ENCODE data around the gene HTRA1. TPM values are rescaled to one million over a fixed set of nuclear protein-coding genes. Genes with fewer than 3 reads are reported as not detected.

The HTRA1 gene
- total and polyA plus RNA-seq, 2 donors from 2014 or later, result 86.0 to 345 TPM

GRCh38 chr10:122464250-122464510 lies 2.8 kb downstream of the HTRA1 start:
- no peaks in the 10 kb centered on the region for H3K27me3 ChIP-seq (ENCODE audit: control insufficient read depth, insufficient read depth, low read length)
- H3K36me3 ChIP-seq (ENCODE audit: control insufficient read depth in 2 of 3, insufficient read depth in 3 of 3, low read length in 3 of 3), result no peaks in the 10 kb centered on the region
- H3K9ac ChIP-seq (ENCODE audit: low read length in 3 of 3), result no peak overlapping the region
- no peak overlapping the region for H3K4me3 ChIP-seq (ENCODE audit: low read length in 3 of 3)
- FAIRE-seq (no peak), DNase-seq (no peak)
- H3K4me1 ChIP-seq (ENCODE audit: control insufficient read depth in 2 of 3, insufficient read depth in 2 of 3, low read depth in 1 of 3, low read length in 3 of 3), result peaks cover 0 to 14% (median 0%) of the 10 kb centered on the region in 3 donors
- no peaks in the 10 kb centered on the region for H3K9me3 ChIP-seq (ENCODE audit: control insufficient read depth in 2 of 3, insufficient read depth in 1 of 3, low read length in 3 of 3)
- intact Hi-C loops (cut with DNase I), result no loop called here
- no peak overlapping the region for H3K27ac ChIP-seq (ENCODE audit: low read depth in 2 of 2, low read length in 2 of 2)
- TF ChIP-seq CTCF (IDR thresholded peaks at IDR 0.05; ENCODE audit: borderline replicate concordance, extremely low read depth, insufficient read depth), result no peak

- Histone ChIP-seq H3K36me3 (ENCODE audit: control insufficient read depth in 2 of 3, insufficient read depth in 3 of 3, low read length in 3 of 3) (no peaks in the 10 kb centered on the region), H3K4me3 (ENCODE audit: low read length in 3 of 3) (no peak overlapping the region), H3K9me3 (ENCODE audit: control insufficient read depth in 2 of 3, insufficient read depth in 1 of 3, low read length in 3 of 3) (no peaks in the 10 kb centered on the region), H3K27ac (ENCODE audit: low read depth in 2 of 2, low read length in 2 of 2) (no peak overlapping the region), H3K27me3 (ENCODE audit: control insufficient read depth, insufficient read depth, low read length) (no peaks in the 10 kb centered on the region), H3K9ac (ENCODE audit: low read length in 3 of 3) (no peak overlapping the region), H3K4me1 (ENCODE audit: control insufficient read depth in 2 of 3, insufficient read depth in 2 of 3, low read depth in 1 of 3, low read length in 3 of 3) (peaks cover 0 to 14% (median 0%) of the 10 kb centered on the region in 3 donors)
- no peak for TF ChIP-seq CTCF (IDR thresholded peaks at IDR 0.05; ENCODE audit: borderline replicate concordance, extremely low read depth, insufficient read depth)
- DNase-seq, result no peak
- no peak for FAIRE-seq
- intact Hi-C loops (cut with DNase I), result no loop called here
These were observed 3.2 kb downstream of the HTRA1 start for GRCh38 chr10:122464586-122464985.

GRCh38 chr10:122465401-122466040 lies 4.2 kb downstream of the HTRA1 start:
- Histone ChIP-seq H3K27ac (ENCODE audit: low read depth in 2 of 2, low read length in 2 of 2) (no peak overlapping the region), H3K4me3 (ENCODE audit: low read length in 3 of 3) (no peak overlapping the region), H3K4me1 (ENCODE audit: control insufficient read depth in 2 of 3, insufficient read depth in 2 of 3, low read depth in 1 of 3, low read length in 3 of 3) (peaks cover 0 to 12% (median 0%) of the 10 kb centered on the region in 3 donors), H3K36me3 (ENCODE audit: control insufficient read depth in 2 of 3, insufficient read depth in 3 of 3, low read length in 3 of 3) (no peaks in the 10 kb centered on the region), H3K27me3 (ENCODE audit: control insufficient read depth, insufficient read depth, low read length) (no peaks in the 10 kb centered on the region), H3K9me3 (ENCODE audit: control insufficient read depth in 2 of 3, insufficient read depth in 1 of 3, low read length in 3 of 3) (no peaks in the 10 kb centered on the region), H3K9ac (ENCODE audit: low read length in 3 of 3) (no peak overlapping the region)
- intact Hi-C loops (cut with DNase I), result no loop called here
- no peak for FAIRE-seq
- DNase-seq, result no peak
- TF ChIP-seq CTCF (IDR thresholded peaks at IDR 0.05; ENCODE audit: borderline replicate concordance, extremely low read depth, insufficient read depth), result no peak

GRCh38 chr10:122466951-122467381 lies 5.6 kb downstream of the HTRA1 start:
- Histone ChIP-seq H3K9ac (ENCODE audit: low read length in 3 of 3) (no peak overlapping the region), H3K4me3 (ENCODE audit: low read length in 3 of 3) (no peak overlapping the region), H3K27ac (ENCODE audit: low read depth in 2 of 2, low read length in 2 of 2) (no peak overlapping the region), H3K36me3 (ENCODE audit: control insufficient read depth in 2 of 3, insufficient read depth in 3 of 3, low read length in 3 of 3) (no peaks in the 10 kb centered on the region), H3K27me3 (ENCODE audit: control insufficient read depth, insufficient read depth, low read length) (no peaks in the 10 kb centered on the region), H3K9me3 (ENCODE audit: control insufficient read depth in 2 of 3, insufficient read depth in 1 of 3, low read length in 3 of 3) (no peaks in the 10 kb centered on the region), H3K4me1 (ENCODE audit: control insufficient read depth in 2 of 3, insufficient read depth in 2 of 3, low read depth in 1 of 3, low read length in 3 of 3) (peaks cover 0 to 10% (median 0%) of the 10 kb centered on the region in 3 donors)
- intact Hi-C loops (cut with DNase I), result no loop called here
- DNase-seq (no peak), FAIRE-seq (no peak)
- no peak for TF ChIP-seq CTCF (IDR thresholded peaks at IDR 0.05; ENCODE audit: borderline replicate concordance, extremely low read depth, insufficient read depth)

Data from kidney (tissue), 14 donors.